Left lung (tissue), 10 donors: ENCODE results near the gene OR52B6. TPM values are rescaled to one million over a fixed set of nuclear protein-coding genes. Genes with fewer than 3 reads are reported as not detected.
"Not testable (repeated sequence)": the region's sequence is repeated elsewhere in the genome, so short reads cannot be mapped to it uniquely, and the experiment has no call there.

Experiments used
- ATAC-seq: fragments of 200-7000 bp; cut with Tn5 transposase; one replicate; pipeline ENCODE4 v1.9.1; 2020; ENCODE audit warnings: moderate library complexity
- DNase-seq, 4 donors: peaks; one replicate each; pipeline ENCODE4 v3.0.0-alpha.2; 2013 to 2020
- H3K27ac ChIP-seq, 2 donors: fragments of 200-600 bp; sonication (generic) in 1 of 2; one replicate each; pipeline versions ENCODE4 v1.5.0 to v1.8.0; 2020 to 2021
- H3K27me3 ChIP-seq, 2 donors: fragments of 200-600 bp; sonication (generic) in 1 of 2; one replicate each; pipeline versions ENCODE4 v1.5.0 to v1.8.0; 2020 to 2021
- H3K36me3 ChIP-seq, 2 donors: fragments of 200-600 bp; sonication (generic) in 1 of 2; one replicate each; pipeline versions ENCODE4 v1.5.0 to v1.8.0; 2020 to 2021
- H3K4me1 ChIP-seq, 2 donors: fragments of 200-600 bp; one replicate each; pipeline ENCODE4 v1.8.0; 2021
- H3K4me3 ChIP-seq, 2 donors: fragments of 200-600 bp; sonication (generic) in 1 of 2; one replicate each; pipeline versions ENCODE4 v1.5.0 to v1.8.0; 2020 to 2021; ENCODE audit warnings: mild to moderate bottlenecking in 1 of 2
- H3K9me3 ChIP-seq, 2 donors: fragments of 200-600 bp; sonication (generic) in 1 of 2; one replicate each; pipeline versions ENCODE4 v1.5.0 to v1.8.0; 2020 to 2021
- CTCF ChIP-seq, 2 donors: fragments of 200-600 bp; sonication (generic) in 1 of 2; IDR thresholded peaks; one replicate each; pipeline versions ENCODE4 v1.5.0 to v1.8.0; 2021; ENCODE audit warnings: antibody characterized with exemption in 2 of 2
- intact Hi-C, 2 donors: fragments of 100-400 bp; cut with DNase I; formaldehyde crosslinking; loops; one replicate each; pipeline versions ENCODE4 v1.11.2 to v1.14.2; 2022
- polyA plus RNA-seq, 6 donors: library from polyadenylated mRNA; unstranded; fragments of 120-200 nt; gene quantifications; one replicate each; pipeline ENCODE4 v1.2.1, GENCODE V29; 2013; ENCODE audit not compliant: insufficient read length in 6 of 6
- total RNA-seq, 2 donors: library from RNA; stranded (reverse); fragmentation: NEBNext Ultra II Directional; extraction: Animal tissue kit (Norgen Biotek cat#: 25700); gene quantifications; one replicate each; pipeline ENCODE4 v1.2.1, GENCODE V29; 2021
- donor health status: DM: no; HTN: yes; CAD: no.
- donor health status: DM: no; HTN: no; CAD: no.

OR52B6 gene
- total and polyA plus RNA-seq, 8 donors: 0.17 to 0.56 (median 0.42) TPM; not detected in 2

- Histone ChIP-seq H3K36me3 (no peaks in the 10 kb centered on the region), H3K27ac (no peak overlapping the region), H3K4me1 (no peaks in the 10 kb centered on the region), H3K9me3 (no peaks in the 10 kb centered on the region), H3K4me3 (no peak overlapping the region), H3K27me3 (no peaks in the 10 kb centered on the region)
- no peak for TF ChIP-seq CTCF (IDR thresholded peaks at IDR 0.05)
- no peak for DNase-seq
- intact Hi-C loops: no loop called here
- no peak for ATAC-seq
Measured at GRCh38 chr11:5577101-5577500, 3.6 kb upstream of the OR52B6 start.

- DNase-seq (no peak), ATAC-seq (no peak)
- no peak for TF ChIP-seq CTCF (IDR thresholded peaks at IDR 0.05)
- Histone ChIP-seq H3K27me3 (no peaks in the 10 kb centered on the region), H3K4me3 (no peak overlapping the region), H3K9me3 (no peaks in the 10 kb centered on the region), H3K36me3 (no peaks in the 10 kb centered on the region), H3K4me1 (no peaks in the 10 kb centered on the region), H3K27ac (no peak overlapping the region)
- intact Hi-C loops: no loop called here
Measured at GRCh38 chr11:5581014-5581413, 337 bp downstream of the OR52B6 start.

GRCh38 chr11:5584458-5584857 lies 3.8 kb downstream of the OR52B6 start:
- ATAC-seq, H3K9me3 ChIP-seq, H3K27ac ChIP-seq, H3K4me1 ChIP-seq, intact Hi-C loops, DNase-seq, H3K4me3 ChIP-seq, H3K27me3 ChIP-seq, H3K36me3 ChIP-seq: not testable (repeated sequence)

- H3K4me3 ChIP-seq, ATAC-seq, H3K27me3 ChIP-seq, H3K27ac ChIP-seq, H3K4me1 ChIP-seq, H3K36me3 ChIP-seq, intact Hi-C loops, H3K9me3 ChIP-seq: not testable (repeated sequence)
- DNase-seq: peak in 1 of 4 donors; percentile 68
Measured at GRCh38 chr11:5589906-5590305, 9.2 kb downstream of the OR52B6 start.

- intact Hi-C loops: no loop called here
- H3K36me3 ChIP-seq: no peaks in the 10 kb centered on the region
Measured at GRCh38 chr11:5591613-5592012, 10.9 kb downstream of the OR52B6 start.

GRCh38 chr11:5592615-5593014 lies 11.9 kb downstream of the OR52B6 start:
- ATAC-seq (peak; percentile 73), DNase-seq (no peak)
- Histone ChIP-seq H3K4me3 (no peak overlapping the region), H3K36me3 (no peaks in the 10 kb centered on the region), H3K4me1 (peaks cover 5 to 7% of the 10 kb centered on the region in 2 donors), H3K9me3 (no peaks in the 10 kb centered on the region), H3K27ac (no peak overlapping the region), H3K27me3 (no peaks in the 10 kb centered on the region)
- TF ChIP-seq CTCF (IDR thresholded peaks at IDR 0.05): no peak
- intact Hi-C loops: no loop called here

More at GRCh38 chr11:5591613-5592012, 10.9 kb downstream of the OR52B6 start:
- DNase-seq: no peak
- Histone ChIP-seq H3K4me1 (peaks cover 0 to 5% of the 10 kb centered on the region in 2 donors), H3K27me3 (no peaks in the 10 kb centered on the region), H3K9me3 (no peaks in the 10 kb centered on the region), H3K27ac (no peak overlapping the region), H3K4me3 (no peak overlapping the region)
- no peak for ATAC-seq
- TF ChIP-seq CTCF (IDR thresholded peaks at IDR 0.05): no peak
